HepG2 (cell line): ENCODE data around the gene LATS1. TPM values are rescaled to one million over a fixed set of nuclear protein-coding genes. Genes with fewer than 3 reads are reported as not detected.

ENCODE experiments used
- DNMT3B ChIP-seq: conservative IDR thresholded peaks from 2 replicates; pipeline ENCODE4 v1.6.1; 2016; ENCODE audit warnings: missing biosample characterization, control low read depth
- HMGXB4 ChIP-seq, 2 experiments: sonication (generic) in 1 of 2; formaldehyde crosslinking in 1 of 2; IDR thresholded peaks; 2 replicates each; pipeline versions ENCODE4 v1.4.0 to v1.6.1; 2018 to 2020; ENCODE audit warnings: missing genetic modification reagents in 2 of 2, borderline replicate concordance in 1 of 2, low read depth in 1 of 2, mild to moderate bottlenecking in 1 of 2, missing biosample characterization in 1 of 2
- HNF1B ChIP-seq: sonication (generic); formaldehyde crosslinking; IDR thresholded peaks from 2 replicates; pipeline ENCODE4 v1.5.1; 2020; ENCODE audit warnings: mild to moderate bottlenecking, moderate library complexity, missing genetic modification reagents
- HOXA5 ChIP-seq: sonication (generic); formaldehyde crosslinking; IDR thresholded peaks from 2 replicates; pipeline ENCODE4 v1.4.0; 2020; ENCODE audit warnings: missing genetic modification reagents
- KLF15 ChIP-seq: sonication (generic); formaldehyde crosslinking; IDR thresholded peaks from 2 replicates; pipeline ENCODE4 v1.8.1; 2023; ENCODE audit warnings: borderline replicate concordance, mild to moderate bottlenecking, inconsistent platforms, missing genetic modification reagents, mixed read lengths
- LRRFIP1 ChIP-seq: sonication (generic); formaldehyde crosslinking; conservative IDR thresholded peaks from 2 replicates; pipeline ENCODE4 v1.4.0; 2020; ENCODE audit warnings: missing genetic modification reagents
- MEF2D ChIP-seq: sonication (generic); formaldehyde crosslinking; IDR thresholded peaks from 2 replicates; pipeline ENCODE4 v1.5.1; 2020; ENCODE audit warnings: mild to moderate bottlenecking, missing genetic modification reagents
- MXI1 ChIP-seq: IDR thresholded peaks from 3 replicates; pipeline ENCODE4 v1.6.1; 2012; ENCODE audit warnings: low read depth, low read length, inconsistent platforms, borderline replicate concordance
- NFE2L1 ChIP-seq: sonication (generic); formaldehyde crosslinking; IDR thresholded peaks from 2 replicates; pipeline ENCODE4 v1.4.0; 2020; ENCODE audit warnings: missing genetic modification reagents, mild to moderate bottlenecking, borderline replicate concordance
- REPIN1 ChIP-seq: sonication (generic); formaldehyde crosslinking; IDR thresholded peaks from 2 replicates; pipeline ENCODE4 v1.8.0; 2022; ENCODE audit warnings: missing genetic modification reagents, low read depth, mild to moderate bottlenecking, borderline replicate concordance
- XRCC5 ChIP-seq: fragments of 200-400 bp; formaldehyde crosslinking; optimal IDR thresholded peaks from 2 replicates; pipeline ENCODE3; 2017; ENCODE audit warnings: mild to moderate bottlenecking, low read length
- ZGPAT ChIP-seq: IDR thresholded peaks from 2 replicates; pipeline ENCODE4 v1.6.1; 2016; ENCODE audit warnings: mild to moderate bottlenecking
- ZNF670 ChIP-seq: sonication (generic); formaldehyde crosslinking; IDR thresholded peaks from 2 replicates; pipeline ENCODE4 v1.8.0; 2022; ENCODE audit warnings: mild to moderate bottlenecking, missing genetic modification reagents, borderline replicate concordance
- ZNF83 ChIP-seq: sonication (generic); formaldehyde crosslinking; IDR thresholded peaks from 2 replicates; pipeline ENCODE4 v1.4.0; 2020; ENCODE audit warnings: missing genetic modification reagents, mild to moderate bottlenecking, borderline replicate concordance
- polyA plus RNA-seq, 8 experiments: library from polyadenylated mRNA; depleted of rRNA in 3 of 8; stranded (reverse) in 7 of 8; unstranded in 1 of 8; fragments of >200 nt; fragmentation: Illumina TruSeq in 4 of 8; extraction: Trizol in 4 of 8; gene quantifications; 2 replicates each; pipeline versions ENCODE4 v1.2.1 to v1.2.3, GENCODE V29; 2011 to 2016; ENCODE audit warnings: low read depth in 4 of 8, missing spikeins in 1 of 8, mixed read lengths in 1 of 8; ENCODE audit not compliant: insufficient read depth in 1 of 8
- total RNA-seq, 5 experiments: library from RNA; depleted of rRNA; stranded (reverse); fragments of >200 nt; fragmentation: Illumina TruSeq; extraction: Trizol; gene quantifications; 2 replicates each; pipeline ENCODE4 v1.2.3, GENCODE V29; 2016; ENCODE audit warnings: low read depth in 1 of 5
- TF ChIP-seq, protein P1 (sequence below): IDR thresholded peaks from 2 replicates; pipeline ENCODE4 v1.6.1; 2012; ENCODE audit warnings: low read depth, low read length, improper control_type of control experiment
- TF ChIP-seq, protein P2 (sequence below): sonication (generic); formaldehyde crosslinking; IDR thresholded peaks from 2 replicates; pipeline ENCODE4 v1.8.1; 2023; ENCODE audit warnings: mild to moderate bottlenecking, moderate library complexity, missing genetic modification reagents

The LATS1 gene
- total and polyA plus RNA-seq, 2 of the 13 experiments (the other 11 are each of a cell fraction or from before 2014, with no cell fraction given): 9.9 to 12.6 TPM

DNA sequence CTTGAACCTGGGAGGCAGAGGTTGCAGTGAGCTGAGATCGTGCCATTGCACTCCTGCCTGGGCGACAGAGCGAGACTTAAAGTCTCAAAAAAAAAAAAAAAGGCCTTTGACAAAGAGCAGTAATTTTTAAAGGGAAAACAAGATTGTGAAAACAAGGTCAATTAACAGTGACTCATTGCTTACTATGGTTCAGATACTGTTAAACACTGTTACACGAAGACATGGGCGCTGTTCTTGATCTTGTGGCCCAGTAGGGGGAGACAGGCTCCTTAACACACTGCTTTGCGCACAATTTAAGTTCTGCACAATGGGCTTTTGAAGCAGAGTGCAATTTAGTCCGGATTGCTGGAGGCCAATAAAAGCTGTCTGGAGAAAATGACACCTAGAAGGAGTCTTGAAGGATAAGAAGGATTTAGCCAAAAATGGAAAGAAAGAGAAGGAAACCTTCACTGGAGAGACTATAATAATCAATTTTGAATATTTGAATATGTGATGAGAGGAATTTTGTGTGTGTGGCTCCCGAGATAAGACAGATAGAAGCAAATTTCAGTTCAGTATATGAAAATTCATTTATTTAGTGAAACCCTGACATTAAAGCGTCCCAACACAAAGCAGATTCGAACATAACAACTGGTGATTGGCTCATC lies 6.0 kb upstream of the LATS1 start (continued):
- TF ChIP-seq HMGXB4 (CRISPR knock-in tag; IDR thresholded peaks at IDR 0.05; ENCODE audit: borderline replicate concordance in 1 of 2, low read depth in 1 of 2) (peak; percentile 42 to 62; a peak in 2 of 4 replicates), MEF2D (CRISPR knock-in tag) (0 out of 2 replicates have a peak, but pooled peaks have one; percentile 21), NFE2L1 (CRISPR knock-in tag) (no peak), ZNF83 (CRISPR knock-in tag) (no peak), ZNF670 (CRISPR knock-in tag) (no peak), MXI1 (peak; percentile 57; the same call in 1 of the 3 replicates), KLF15 (CRISPR knock-in tag) (no peak), LRRFIP1 (CRISPR knock-in tag) (no peak), HOXA5 (CRISPR knock-in tag) (no peak), REPIN1 (CRISPR knock-in tag) (0 out of 2 replicates have a peak, but pooled peaks have one; percentile 46), DNMT3B (CRISPR knock-in tag) (0 out of 2 replicates have a peak, but pooled peaks have one; percentile 43), HNF1B (CRISPR knock-in tag) (0 out of 2 replicates have a peak, but pooled peaks have one; percentile 41), XRCC5 (peak; percentile 86), ZGPAT (CRISPR knock-in tag) (0 out of 2 replicates have a peak, but pooled peaks have one; percentile 29)
- TF ChIP-seq, protein P1, sequence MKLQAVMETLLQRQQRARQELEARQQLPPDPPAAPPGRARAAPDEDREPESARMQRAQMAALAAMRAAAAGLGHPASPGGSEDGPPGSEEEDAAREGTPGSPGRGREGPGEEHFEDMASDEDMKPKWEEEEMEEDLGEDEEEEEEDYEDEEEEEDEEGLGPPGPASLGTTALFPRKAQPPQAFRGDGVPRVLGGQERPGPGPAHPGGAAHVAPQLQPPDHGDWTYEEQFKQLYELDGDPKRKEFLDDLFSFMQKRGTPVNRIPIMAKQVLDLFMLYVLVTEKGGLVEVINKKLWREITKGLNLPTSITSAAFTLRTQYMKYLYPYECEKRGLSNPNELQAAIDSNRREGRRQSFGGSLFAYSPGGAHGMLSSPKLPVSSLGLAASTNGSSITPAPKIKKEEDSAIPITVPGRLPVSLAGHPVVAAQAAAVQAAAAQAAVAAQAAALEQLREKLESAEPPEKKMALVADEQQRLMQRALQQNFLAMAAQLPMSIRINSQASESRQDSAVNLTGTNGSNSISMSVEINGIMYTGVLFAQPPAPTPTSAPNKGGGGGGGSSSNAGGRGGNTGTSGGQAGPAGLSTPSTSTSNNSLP: peak; percentile 62
- TF ChIP-seq, protein P2, sequence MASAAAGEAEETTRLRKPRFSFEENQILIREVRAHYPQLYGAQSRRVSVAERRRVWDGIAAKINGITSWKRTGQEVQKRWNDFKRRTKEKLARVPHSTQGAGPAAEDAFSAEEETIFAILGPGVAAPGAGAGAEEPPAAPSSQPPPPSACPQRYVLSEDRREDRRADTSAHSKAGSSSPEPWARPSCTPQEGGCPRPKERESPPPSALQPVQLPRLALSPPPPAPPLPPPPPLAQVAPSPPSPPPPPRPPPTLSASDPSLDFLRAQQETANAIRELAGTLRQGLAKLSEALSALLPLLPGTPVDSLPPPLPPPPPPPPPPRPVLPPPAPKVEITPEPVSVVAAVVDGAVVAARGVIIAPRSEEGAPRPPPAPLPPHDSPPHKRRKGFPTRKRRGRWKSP (CRISPR knock-in tag): peak; percentile 41; the same call in 1 of the 2 replicates
